Suprapubic skin (tissue), 4 donors: ENCODE measurements around the gene TRIM2. TPM values are rescaled to one million over a fixed set of nuclear protein-coding genes. Genes with fewer than 3 reads are reported as not detected.

Experiments used
- DNase-seq, 2 donors: peaks; one replicate each; pipeline ENCODE4 v3.0.0-alpha.2; 2019; ENCODE audit warnings: low spot score in 2 of 2
- H3K27ac ChIP-seq: fragments of 200-600 bp; sonication (generic); one replicate; pipeline ENCODE4 v1.5.1; 2019
- H3K27me3 ChIP-seq: fragments of 200-600 bp; sonication (generic); one replicate; pipeline ENCODE4 v1.5.1; 2019
- H3K36me3 ChIP-seq: fragments of 200-600 bp; sonication (generic); one replicate; pipeline ENCODE4 v1.5.1; 2019
- H3K4me1 ChIP-seq: fragments of 200-600 bp; sonication (generic); one replicate; pipeline ENCODE4 v1.5.1; 2019
- H3K4me3 ChIP-seq: fragments of 200-600 bp; sonication (generic); one replicate; pipeline ENCODE4 v1.5.1; 2019; ENCODE audit warnings: mild to moderate bottlenecking
- H3K9me3 ChIP-seq: fragments of 200-600 bp; sonication (generic); one replicate; pipeline ENCODE4 v1.5.1; 2019
- CTCF ChIP-seq, 2 donors: fragments of 200-600 bp in 1 of 2; fragments of 450-650 bp in 1 of 2; sonication (generic) in 1 of 2; IDR thresholded peaks; one replicate each; pipeline ENCODE4 v1.5.1; 2016 to 2019; ENCODE audit warnings: antibody characterized with exemption in 2 of 2, mild to moderate bottlenecking in 1 of 2, moderate library complexity in 1 of 2
- EP300 ChIP-seq: sonication (generic); formaldehyde crosslinking; IDR thresholded peaks from one replicate; pipeline ENCODE4 v1.6.1; 2017; ENCODE audit warnings: antibody characterized with exemption
- POLR2A ChIP-seq, 2 donors: fragments of 450-650 bp; IDR thresholded peaks; one replicate each; pipeline ENCODE4 v1.6.1; 2017; ENCODE audit warnings: antibody characterized with exemption in 2 of 2, mild to moderate bottlenecking in 2 of 2, moderate library complexity in 2 of 2
- POLR2AphosphoS5 ChIP-seq, 3 donors: sonication (generic); formaldehyde crosslinking; IDR thresholded peaks; one replicate each; pipeline ENCODE4 v1.6.1; 2017; ENCODE audit warnings: antibody characterized with exemption in 3 of 3
- WGBS: methylation state at CpG from one replicate; pipeline ENCODE4 v1.1.5; 2018; 5-methylcytosine and 5-hydroxymethylcytosine counted together
- total RNA-seq, 4 donors: library from RNA; depleted of rRNA; stranded (reverse); fragments of >200 nt; gene quantifications; one replicate each; pipeline ENCODE4 v1.1.0, GENCODE V29; 2016

The TRIM2 gene
- total RNA-seq, 4 donors from 2014 or later = 17.3 to 45.1 (median 37.5) TPM

GRCh38 chr4:153337686-153338085, 133.4 kb downstream of the TRIM2 start:
- Histone ChIP-seq H3K27ac (no peak overlapping the region), H3K36me3 (no peaks in the 10 kb centered on the region), H3K4me3 (no peak overlapping the region), H3K9me3 (no peaks in the 10 kb centered on the region), H3K4me1 (no peaks in the 10 kb centered on the region), H3K27me3 (no peaks in the 10 kb centered on the region)
- no peak for TF ChIP-seq POLR2AphosphoS5 (IDR thresholded peaks at IDR 0.05)
- TF ChIP-seq POLR2A (IDR thresholded peaks at IDR 0.05) = no peak
- no peak for TF ChIP-seq CTCF (IDR thresholded peaks at IDR 0.05)
- TF ChIP-seq EP300 = no peak
- WGBS = 88% methylated on average over 4 of the region's 4 CpGs
- no peak for DNase-seq

GRCh38 chr4:153341575-153342090, 137.4 kb downstream of the TRIM2 start:
- Histone ChIP-seq H3K4me3 (no peak overlapping the region), H3K36me3 (no peaks in the 10 kb centered on the region), H3K4me1 (peaks cover 7% of the 10 kb centered on the region), H3K27ac (no peak overlapping the region), H3K27me3 (no peaks in the 10 kb centered on the region), H3K9me3 (no peaks in the 10 kb centered on the region)
- TF ChIP-seq EP300 (no peak), POLR2A (IDR thresholded peaks at IDR 0.05) (no peak), POLR2AphosphoS5 (IDR thresholded peaks at IDR 0.05) (no peak), CTCF (IDR thresholded peaks at IDR 0.05) (no peak)
- no peak for DNase-seq
- 41% methylated on average over 5 of the region's 5 CpGs for WGBS

DNA sequence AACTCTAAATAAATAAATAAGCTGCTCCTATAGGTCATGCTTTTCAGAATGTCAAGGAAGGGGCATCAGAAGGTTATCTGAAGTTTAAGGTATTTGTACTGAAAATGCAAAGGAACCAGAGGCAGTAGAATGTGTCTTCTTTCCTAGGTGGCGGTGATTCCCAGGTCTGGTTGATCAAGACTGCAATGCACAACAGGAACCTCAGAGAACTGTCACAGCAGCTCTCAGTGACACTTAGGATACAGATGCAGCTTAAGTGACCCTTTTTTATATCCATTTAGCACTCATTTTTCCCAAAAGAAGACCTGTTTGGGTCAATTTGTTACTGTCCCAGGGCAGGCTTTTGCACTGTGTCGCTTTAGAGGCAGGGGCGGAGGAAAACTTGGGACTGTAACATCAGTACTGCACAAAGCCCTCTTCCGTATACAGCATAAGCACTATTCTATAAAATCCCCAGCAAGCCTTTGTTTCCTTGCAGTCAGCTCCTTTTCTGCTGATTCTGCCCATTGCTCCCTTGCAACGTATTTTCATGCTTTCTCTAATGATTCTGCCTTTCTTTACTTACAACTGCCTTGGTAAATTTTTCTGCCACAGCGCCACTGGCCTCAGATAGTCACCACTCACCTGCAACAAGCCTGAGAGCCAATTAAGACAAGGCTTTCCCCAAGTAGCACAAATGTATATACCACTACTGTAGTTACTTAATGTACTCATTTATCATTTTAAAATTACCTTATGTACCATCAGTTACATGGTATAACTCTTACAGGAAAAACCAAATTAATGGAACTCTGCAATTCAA, 138.7 kb downstream of the TRIM2 start:
- no peaks in the 10 kb centered on the region for H3K9me3 ChIP-seq
- DNase-seq = no peak
- H3K27ac ChIP-seq = no peak overlapping the region
- no peak overlapping the region for H3K4me3 ChIP-seq
- H3K4me1 ChIP-seq = peaks cover 7% of the 10 kb centered on the region
- 94% methylated on average over 6 of the region's 6 CpGs for WGBS
- no peaks in the 10 kb centered on the region for H3K36me3 ChIP-seq
- TF ChIP-seq POLR2A (IDR thresholded peaks at IDR 0.05) (no peak), CTCF (IDR thresholded peaks at IDR 0.05) (no peak), EP300 (no peak), POLR2AphosphoS5 (IDR thresholded peaks at IDR 0.05) (no peak)
- no peaks in the 10 kb centered on the region for H3K27me3 ChIP-seq

DNA sequence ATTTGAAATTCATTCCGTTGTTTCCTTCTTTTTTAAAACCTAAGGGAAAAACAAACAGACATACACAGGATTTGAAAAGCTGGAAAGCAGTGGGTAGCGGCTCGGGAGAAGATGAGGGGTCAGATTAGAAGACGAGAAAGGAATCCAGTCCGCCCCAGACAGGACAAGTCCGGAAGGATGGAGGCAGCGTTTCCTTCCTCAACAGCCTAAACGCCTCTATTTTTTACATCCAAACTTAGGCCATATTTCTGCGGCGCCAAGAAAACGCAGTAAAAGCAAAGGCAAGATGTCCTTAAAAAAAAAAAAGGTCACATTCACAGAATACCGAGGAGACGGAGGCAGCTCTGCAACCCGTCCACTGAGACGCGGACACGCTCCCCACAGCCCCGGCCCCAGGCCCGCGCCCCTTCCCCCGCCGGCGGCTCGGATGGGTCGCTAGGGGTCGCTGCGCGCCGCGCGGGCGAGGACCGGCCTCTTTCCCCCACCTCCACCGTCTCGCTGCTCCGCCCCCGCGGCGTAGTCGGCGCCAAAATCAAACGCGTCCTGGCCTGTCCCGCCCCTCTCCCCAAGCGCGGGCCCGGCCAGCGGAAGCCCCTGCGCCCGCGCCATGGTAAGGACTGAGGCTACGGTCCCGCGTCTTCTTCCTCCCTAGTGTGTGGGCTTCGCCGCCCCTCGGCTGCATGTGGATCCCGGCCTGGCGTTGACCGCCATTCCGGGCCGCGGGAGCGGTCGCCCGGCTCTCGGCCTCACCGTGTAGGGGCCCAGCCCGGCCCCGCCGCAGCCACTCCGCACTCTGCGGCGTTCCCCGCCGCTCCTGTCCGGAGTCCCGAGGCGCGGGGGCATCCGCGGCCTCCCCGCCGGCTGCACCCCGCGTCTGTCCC, 140.1 kb downstream of the TRIM2 start, which contains the start of gene MND1:
MND1 (plus strand) TSS at position 558 of the 881 bp plus-strand sequence; CDS start at position 608, 50 bp downstream.
- peak; percentile 73 to 97 for TF ChIP-seq CTCF (IDR thresholded peaks at IDR 0.05)
- TF ChIP-seq POLR2AphosphoS5 (IDR thresholded peaks at IDR 0.05) = peak in 1 of 3 donors; percentile 58
- TF ChIP-seq EP300 = no peak
- no peak for TF ChIP-seq POLR2A (IDR thresholded peaks at IDR 0.05)
- peak within 1 kb of the TSS; percentile 97 for H3K4me3 ChIP-seq
- H3K36me3 ChIP-seq = no peaks in the 10 kb centered on the region
- no peaks in the 10 kb centered on the region for H3K27me3 ChIP-seq
- no peak within 1 kb of the TSS for H3K27ac ChIP-seq
- DNase-seq = peak; percentile 84 to 90
- peaks cover 7% of the 10 kb centered on the region for H3K4me1 ChIP-seq
- 2% methylated on average over 29 of the region's 86 CpGs for WGBS
- H3K9me3 ChIP-seq = no peaks in the 10 kb centered on the region
